NB4 (cell line): ENCODE data around the gene PROZ.

Experiments used
- CTCF ChIP-seq: IDR thresholded peaks from one replicate; pipeline ENCODE4 v1.5.1; 2012; ENCODE audit warnings: low read depth, low read length
- MYC ChIP-seq: IDR thresholded peaks from 2 replicates; pipeline ENCODE4 v1.6.1; 2011; ENCODE audit warnings: low read depth, low read length

- TF ChIP-seq MYC = no peak
- no peak for TF ChIP-seq CTCF
These were observed 5.3 kb upstream of the PROZ start for GRCh38 chr13:113152984-113153809.
